ENCODE results near the gene POU4F1. TPM values are rescaled to one million over a fixed set of nuclear protein-coding genes. Genes with fewer than 3 reads are reported as not detected.

POU4F1 gene
- total RNA-seq, 1 donor from 2014 or later = not detected

GRCh38 chr13:78595495-78596398, 7.6 kb downstream of the POU4F1 start:
- ATAC-seq = no peak
- intact Hi-C loops (cut with DNase I) = no loop called here
- DNase-seq (ENCODE audit: low spot score) = no peak

- DNase-seq (ENCODE audit: low spot score) (no peak), ATAC-seq (no peak)
- intact Hi-C loops (cut with DNase I) = no loop called here
These were observed 8.8 kb downstream of the POU4F1 start for GRCh38 chr13:78594456-78594975.

- intact Hi-C loops (cut with DNase I) = no loop called here
- ATAC-seq = no peak
- no peak for DNase-seq (ENCODE audit: low spot score)
These were observed 9.5 kb downstream of the POU4F1 start for GRCh38 chr13:78593652-78594455.

GRCh38 chr13:78593129-78593528, 10.2 kb downstream of the POU4F1 start:
- ATAC-seq = no peak
- intact Hi-C loops (cut with DNase I) = no loop called here
- DNase-seq (ENCODE audit: low spot score) = no peak

GRCh38 chr13:78592584-78592983, 10.8 kb downstream of the POU4F1 start:
- DNase-seq (ENCODE audit: low spot score) (no peak), ATAC-seq (no peak)
- intact Hi-C loops (cut with DNase I) = no loop called here

GRCh38 chr13:78589206-78589605, 14.1 kb downstream of the POU4F1 start:
- ATAC-seq (no peak), DNase-seq (ENCODE audit: low spot score) (peak; percentile 61)
- intact Hi-C loops (cut with DNase I) = no loop called here

- DNase-seq (ENCODE audit: low spot score) = no peak
- no peak for ATAC-seq
- intact Hi-C loops (cut with DNase I) = no loop called here
These were observed 16.0 kb downstream of the POU4F1 start for GRCh38 chr13:78587395-78587794.

GRCh38 chr13:78586706-78587105, 16.6 kb downstream of the POU4F1 start:
- DNase-seq (ENCODE audit: low spot score) = no peak
- intact Hi-C loops (cut with DNase I) = no loop called here
- no peak for ATAC-seq

- DNase-seq (ENCODE audit: low spot score) (no peak), ATAC-seq (no peak)
- intact Hi-C loops (cut with DNase I) = no loop called here
These were observed 27.1 kb downstream of the POU4F1 start for GRCh38 chr13:78576261-78576660.

GRCh38 chr13:78572459-78572858, 30.9 kb downstream of the POU4F1 start:
- intact Hi-C loops (cut with DNase I) = no loop called here
- ATAC-seq = no peak
- no peak for DNase-seq (ENCODE audit: low spot score)

- intact Hi-C loops (cut with DNase I) = no loop called here
- DNase-seq (ENCODE audit: low spot score) (no peak), ATAC-seq (no peak)
These were observed 34.3 kb downstream of the POU4F1 start for GRCh38 chr13:78569029-78569428.

GRCh38 chr13:78566631-78567030, 36.7 kb downstream of the POU4F1 start:
- no peak for ATAC-seq

GRCh38 chr13:78562237-78562889, 41.0 kb downstream of the POU4F1 start:
- DNase-seq (ENCODE audit: low spot score) (no peak), ATAC-seq (no peak)
- intact Hi-C loops (cut with DNase I) = no loop called here

More at GRCh38 chr13:78566631-78567030, 36.7 kb downstream of the POU4F1 start:
- no peak for DNase-seq (ENCODE audit: low spot score)
- intact Hi-C loops (cut with DNase I) = no loop called here

Other genes starting within 250 kb of the POU4F1 start
- 11.6 TPM for gene OBI1, start 55.6 kb upstream of the POU4F1 start, total RNA-seq

Data from sciatic nerve (tissue), 2 donors.